Kidney epithelial cell (primary cell): Measurements from ENCODE around the gene RAP1GDS1. TPM values are rescaled to one million over a fixed set of nuclear protein-coding genes. Genes with fewer than 3 reads are reported as not detected.

Source experiments
- DNase-seq: peaks from one replicate; pipeline ENCODE4 v3.0.0-alpha.2; 2010; ENCODE audit warnings: low read depth
- H3K27me3 ChIP-seq: 2 replicates; pipeline ENCODE4 v1.6.0; 2011; ENCODE audit warnings: low read length; ENCODE audit not compliant: control insufficient read depth, insufficient read depth
- H3K36me3 ChIP-seq: 2 replicates; pipeline ENCODE4 v1.5.1; 2011; ENCODE audit warnings: low read length; ENCODE audit not compliant: control insufficient read depth, insufficient read depth
- H3K4me3 ChIP-seq: 2 replicates; pipeline ENCODE4 v1.5.1; 2011; ENCODE audit warnings: low read depth, mild to moderate bottlenecking, control low read depth, low read length
- CTCF ChIP-seq: IDR thresholded peaks from 2 replicates; pipeline ENCODE4 v1.5.1; 2011; ENCODE audit warnings: mild to moderate bottlenecking, moderate library complexity, low read length, control low read depth, inconsistent platforms; ENCODE audit not compliant: insufficient read depth, poor library complexity, severe bottlenecking
- total RNA-seq: library from RNA; depleted of rRNA; stranded (reverse); fragments of >200 nt; gene quantifications from 2 replicates; pipeline ENCODE4 v1.2.3, GENCODE V29; 2015

Gene RAP1GDS1
- total RNA-seq, 1 donor from 2014 or later: 53.3 TPM

GRCh38 chr4:98260047-98260578 lies 1.1 kb upstream of the RAP1GDS1 start:
- no peak for DNase-seq
- TF ChIP-seq CTCF: no peak
- H3K27me3 ChIP-seq: no peaks in the 10 kb centered on the region
- no peaks in the 10 kb centered on the region for H3K36me3 ChIP-seq
- peak overlapping the region; percentile 57 for H3K4me3 ChIP-seq

- Histone ChIP-seq H3K27me3 (no peaks in the 10 kb centered on the region), H3K36me3 (no peaks in the 10 kb centered on the region), H3K4me3 (peak overlapping the region; percentile 93)
- TF ChIP-seq CTCF: no peak
- no peak for DNase-seq
Measured at GRCh38 chr4:98261405-98262291, 464 bp downstream of the RAP1GDS1 start.

GRCh38 chr4:98262431-98262830 lies 1.2 kb downstream of the RAP1GDS1 start:
- Histone ChIP-seq H3K36me3 (no peaks in the 10 kb centered on the region), H3K27me3 (no peaks in the 10 kb centered on the region), H3K4me3 (peak overlapping the region; percentile 93)
- DNase-seq: no peak
- no peak for TF ChIP-seq CTCF

- no peak for DNase-seq
- no peaks in the 10 kb centered on the region for H3K27me3 ChIP-seq
- no peak for TF ChIP-seq CTCF
- no peak overlapping the region for H3K4me3 ChIP-seq
- no peaks in the 10 kb centered on the region for H3K36me3 ChIP-seq
Measured at GRCh38 chr4:98267498-98267897, 6.3 kb downstream of the RAP1GDS1 start.

GRCh38 chr4:98275145-98275544 lies 14.0 kb downstream of the RAP1GDS1 start:
- H3K4me3 ChIP-seq: no peak overlapping the region
- no peaks in the 10 kb centered on the region for H3K36me3 ChIP-seq
- no peak for TF ChIP-seq CTCF
- no peak for DNase-seq
- H3K27me3 ChIP-seq: no peaks in the 10 kb centered on the region
